ENCODE data around the gene IRS1. TPM values are rescaled to one million over a fixed set of nuclear protein-coding genes. Genes with fewer than 3 reads are reported as not detected.

Gene IRS1
- total RNA-seq, 4 donors from 2014 or later = 6.2 to 20.9 (median 12.8) TPM

DNA sequence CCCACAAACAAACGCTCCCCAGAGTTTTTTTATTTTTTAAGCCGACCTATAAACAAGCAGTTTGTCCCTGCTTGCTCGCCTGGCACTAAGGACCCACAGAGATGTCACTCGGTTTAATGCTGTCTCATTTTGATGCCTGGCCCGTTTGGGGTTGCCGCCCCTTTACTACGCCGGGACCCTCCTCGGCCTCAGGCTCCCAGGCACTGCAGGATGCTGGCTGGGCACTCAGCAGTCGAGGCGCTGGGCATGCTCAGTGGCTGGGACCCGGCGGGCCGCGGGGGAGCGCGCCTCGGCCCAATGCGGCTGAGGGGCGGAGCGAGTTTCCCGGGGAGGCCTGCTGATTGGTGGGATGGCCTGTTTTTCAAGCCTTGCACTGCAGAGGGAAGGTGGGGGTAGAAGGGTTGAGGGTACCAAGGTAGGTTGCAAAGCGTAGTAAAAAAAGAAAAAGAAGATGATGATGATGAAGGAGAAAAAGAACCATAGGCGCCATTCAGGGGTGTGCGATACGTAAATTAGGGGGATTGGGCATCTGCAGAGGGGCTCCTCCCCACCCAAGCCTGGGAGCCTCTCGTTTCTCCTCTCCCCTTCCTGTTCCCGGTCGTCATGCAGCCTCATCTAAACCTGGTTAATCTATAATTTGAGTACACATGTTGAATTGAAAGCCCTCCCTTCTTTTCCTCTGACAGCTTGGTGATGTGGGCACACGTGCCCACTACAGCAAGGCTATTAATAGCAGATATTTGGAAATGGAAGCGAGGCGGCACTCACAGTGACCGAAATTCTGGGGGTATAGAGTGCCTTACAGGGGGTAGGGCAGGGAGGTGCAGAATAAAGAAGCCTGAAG is 1.5 kb upstream of the IRS1 start:
- Histone ChIP-seq H3K36me3 (no peaks in the 10 kb centered on the region), H3K9me3 (no peaks in the 10 kb centered on the region), H3K27ac (peak overlapping the region; percentile 93 to 96 (median 94)), H3K27me3 (no peaks in the 10 kb centered on the region), H3K4me3 (peak overlapping the region; percentile 12 to 78 (median 56)), H3K4me1 (peaks cover 0 to 29% (median 24%) of the 10 kb centered on the region in 4 donors)
- intact Hi-C loops (cut with DNase I; ENCODE audit: low total_unique reads) (loop anchor here (5.0 to 10.0 kb wide), 2 partner anchors 914 to 1136 kb away; no protein-coding TSS in a partner anchor), in situ Hi-C loops (cut with MboI; ENCODE audit: low pct_ligation_motif_present in 1 of 4, low pct_unique_long_range_greater_than_20kb in 1 of 4, low sequenced_read_pairs in 3 of 4) (loop anchor here (10.0 to 25.0 kb wide), 12 partner anchors 184 to 1139 kb away; no protein-coding TSS in a partner anchor)
- TF ChIP-seq POLR2A (IDR thresholded peaks at IDR 0.05) (peak; percentile 34), EP300 (IDR thresholded peaks at IDR 0.05; ENCODE audit: low read depth) (no peak), POLR2AphosphoS5 (IDR thresholded peaks at IDR 0.05) (peak; percentile 73 to 85 (median 82))
- peak; percentile 91 for DNase-seq
- 2 to 4% methylated on average over 14 to 30 of the region's 33 CpGs for WGBS, 2 donors (ENCODE audit: low coverage in 1 of 2)

DNA sequence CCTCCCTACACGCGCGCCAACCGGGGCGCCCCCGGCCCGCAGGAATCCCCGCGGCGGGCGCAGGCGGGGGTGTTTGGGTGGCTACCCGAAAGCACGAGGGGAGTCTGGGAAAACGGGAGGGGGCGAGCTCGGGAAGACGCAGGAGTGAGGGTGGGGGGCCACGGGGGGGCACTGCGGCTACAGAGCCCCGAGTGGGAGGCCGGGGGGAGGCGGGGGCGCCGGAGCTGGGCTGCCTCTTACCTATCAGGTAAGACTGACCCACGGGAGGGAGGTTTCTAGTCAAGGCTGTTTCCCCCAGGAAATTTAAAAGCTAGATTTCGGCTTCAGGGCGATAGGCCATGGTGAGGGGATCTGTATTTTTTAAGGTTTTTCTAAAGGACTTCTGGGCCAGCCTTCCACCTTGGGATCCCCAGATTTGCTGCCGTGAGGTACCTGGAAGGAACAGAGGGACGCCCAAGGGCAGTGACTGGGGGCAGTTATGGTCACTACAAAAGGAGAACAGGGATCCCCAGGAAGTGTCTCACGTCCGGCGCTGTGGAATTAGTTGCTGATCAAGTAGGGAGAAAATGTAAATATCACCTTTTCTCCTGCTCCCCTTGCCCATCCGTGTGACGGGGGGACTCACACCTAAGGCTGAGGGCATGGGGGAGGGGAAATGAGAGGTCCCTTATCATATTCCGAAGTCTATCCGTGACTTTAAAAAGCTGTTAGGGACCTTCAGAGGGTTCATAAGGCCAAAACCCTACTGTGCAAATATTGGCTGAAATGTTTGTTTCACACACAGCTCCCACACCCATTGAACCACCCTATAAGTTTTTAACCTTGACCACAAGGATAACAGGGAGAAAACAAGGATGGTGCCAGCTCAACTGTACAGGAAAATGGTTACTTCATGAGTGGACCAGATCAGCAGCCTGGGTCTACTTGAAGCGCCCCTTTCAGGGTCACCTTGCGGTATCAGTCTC is 638 bp upstream of the IRS1 start:
- Histone ChIP-seq H3K4me1 (peaks cover 0 to 32% (median 25%) of the 10 kb centered on the region in 4 donors), H3K4me3 (peak overlapping the region; percentile 42 to 78 (median 56)), H3K36me3 (no peaks in the 10 kb centered on the region), H3K27ac (peak overlapping the region; percentile 93 to 96 (median 94)), H3K27me3 (no peaks in the 10 kb centered on the region), H3K9me3 (no peaks in the 10 kb centered on the region)
- intact Hi-C loops (cut with DNase I; ENCODE audit: low total_unique reads) = loop anchor here (5.0 to 10.0 kb wide), 4 partner anchors 168 to 1135 kb away; no protein-coding TSS in a partner anchor
- in situ Hi-C loops (cut with MboI; ENCODE audit: low pct_ligation_motif_present in 1 of 4, low pct_unique_long_range_greater_than_20kb in 1 of 4, low sequenced_read_pairs in 3 of 4) = loop anchor here (10.0 to 25.0 kb wide), 13 partner anchors 138 to 1138 kb away; no protein-coding TSS in a partner anchor
- 3 to 9% methylated on average over 11 to 21 of the region's 39 CpGs for WGBS, 2 donors (ENCODE audit: low coverage in 1 of 2)
- TF ChIP-seq EP300 (IDR thresholded peaks at IDR 0.05; ENCODE audit: low read depth) = no peak
- TF ChIP-seq POLR2AphosphoS5 (IDR thresholded peaks at IDR 0.05) = no peak
- TF ChIP-seq POLR2A (IDR thresholded peaks at IDR 0.05) = no peak
- TF ChIP-seq, protein P1, sequence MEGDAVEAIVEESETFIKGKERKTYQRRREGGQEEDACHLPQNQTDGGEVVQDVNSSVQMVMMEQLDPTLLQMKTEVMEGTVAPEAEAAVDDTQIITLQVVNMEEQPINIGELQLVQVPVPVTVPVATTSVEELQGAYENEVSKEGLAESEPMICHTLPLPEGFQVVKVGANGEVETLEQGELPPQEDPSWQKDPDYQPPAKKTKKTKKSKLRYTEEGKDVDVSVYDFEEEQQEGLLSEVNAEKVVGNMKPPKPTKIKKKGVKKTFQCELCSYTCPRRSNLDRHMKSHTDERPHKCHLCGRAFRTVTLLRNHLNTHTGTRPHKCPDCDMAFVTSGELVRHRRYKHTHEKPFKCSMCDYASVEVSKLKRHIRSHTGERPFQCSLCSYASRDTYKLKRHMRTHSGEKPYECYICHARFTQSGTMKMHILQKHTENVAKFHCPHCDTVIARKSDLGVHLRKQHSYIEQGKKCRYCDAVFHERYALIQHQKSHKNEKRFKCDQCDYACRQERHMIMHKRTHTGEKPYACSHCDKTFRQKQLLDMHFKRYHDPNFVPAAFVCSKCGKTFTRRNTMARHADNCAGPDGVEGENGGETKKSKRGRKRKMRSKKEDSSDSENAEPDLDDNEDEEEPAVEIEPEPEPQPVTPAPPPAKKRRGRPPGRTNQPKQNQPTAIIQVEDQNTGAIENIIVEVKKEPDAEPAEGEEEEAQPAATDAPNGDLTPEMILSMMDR (IDR thresholded peaks at IDR 0.05) = peak in 2 of 5 experiments; percentile 7 to 40
- peak; percentile 33 for DNase-seq

GRCh38 chr2:226798422-226799210 is 1.0 kb downstream of the IRS1 start:
- intact Hi-C loops (cut with DNase I; ENCODE audit: low total_unique reads) (loop anchor here (5.0 to 10.0 kb wide), 2 partner anchors 166 to 584 kb away; no protein-coding TSS in a partner anchor), in situ Hi-C loops (cut with MboI; ENCODE audit: low pct_ligation_motif_present in 1 of 4, low pct_unique_long_range_greater_than_20kb in 1 of 4, low sequenced_read_pairs in 3 of 4) (loop anchor here in 1 of 4 donors (25.0 kb wide), 1 partner anchor 136 kb away; no protein-coding TSS in a partner anchor)
- DNase-seq = peak; percentile 67
- Histone ChIP-seq H3K4me1 (peaks cover 0 to 41% (median 25%) of the 10 kb centered on the region in 4 donors), H3K27me3 (no peaks in the 10 kb centered on the region), H3K36me3 (no peaks in the 10 kb centered on the region), H3K4me3 (peak overlapping the region; percentile 46 to 91 (median 72)), H3K27ac (peak overlapping the region; percentile 93 to 96 (median 94)), H3K9me3 (no peaks in the 10 kb centered on the region)
- WGBS, 2 donors (ENCODE audit: low coverage in 1 of 2) = 5% methylated on average over 39 of the region's 80 CpGs; no CpG with 5 or more reads in 1 of the 2 donors
- TF ChIP-seq EP300 (IDR thresholded peaks at IDR 0.05; ENCODE audit: low read depth) = no peak
- no peak for TF ChIP-seq POLR2A (IDR thresholded peaks at IDR 0.05)
- TF ChIP-seq, protein P1 (IDR thresholded peaks at IDR 0.05) = no peak
